Suprapubic skin (tissue), 2 donors: ENCODE measurements around the gene ERO1B.

Experiments
- EP300 ChIP-seq: sonication (generic); formaldehyde crosslinking; IDR thresholded peaks from one replicate; pipeline ENCODE4 v1.6.1; 2017; ENCODE audit warnings: antibody characterized with exemption
- POLR2A ChIP-seq, 2 donors: fragments of 450-650 bp; IDR thresholded peaks; one replicate each; pipeline ENCODE4 v1.6.1; 2017; ENCODE audit warnings: antibody characterized with exemption in 2 of 2, mild to moderate bottlenecking in 2 of 2, moderate library complexity in 2 of 2

DNA sequence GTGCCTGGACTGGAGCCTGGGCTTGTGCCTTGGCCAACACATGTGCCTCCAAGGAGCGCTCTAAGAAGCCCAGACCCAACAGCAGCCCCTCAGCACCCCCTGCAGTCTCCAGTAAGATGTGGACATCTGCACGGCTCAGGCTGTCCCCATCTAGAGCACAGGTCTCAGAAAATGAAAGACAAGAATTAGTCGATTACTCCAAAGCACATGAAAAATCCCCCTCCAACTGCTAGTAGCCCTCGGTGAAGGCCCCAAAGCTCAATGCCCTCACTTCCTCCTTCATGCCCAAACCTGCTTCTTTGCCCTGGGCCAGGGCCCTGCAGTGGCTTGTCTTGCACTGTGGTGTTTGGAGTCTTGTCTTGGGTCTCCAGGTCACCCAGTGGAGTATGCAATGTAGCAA lies 21.9 kb upstream of the ERO1B start:
- TF ChIP-seq POLR2A (IDR thresholded peaks at IDR 0.05) (no peak), EP300 (no peak)
